Heart right ventricle (tissue), 16 donors: Measurements from ENCODE around the gene TAOK2. TPM values are rescaled to one million over a fixed set of nuclear protein-coding genes. Genes with fewer than 3 reads are reported as not detected.

Experiments used
- ATAC-seq, 8 donors: fragments of 200-7000 bp; cut with Tn5 transposase; one replicate each; pipeline ENCODE4 v1.9.1; 2020; ENCODE audit warnings: mild to moderate bottlenecking in 8 of 8, moderate library complexity in 8 of 8, moderate number of reproducible peaks in 1 of 8
- DNase-seq, 2 donors: peaks; one replicate each; pipeline ENCODE4 v3.0.0-alpha.2; 2020
- H3K27ac ChIP-seq, 10 donors: fragments of 200-600 bp; sonication (generic) in 2 of 10; one replicate each; pipeline versions ENCODE4 v1.5.0 to v1.8.0; 2020 to 2022; ENCODE audit warnings: mild to moderate bottlenecking in 3 of 10
- H3K27me3 ChIP-seq, 7 donors: fragments of 200-600 bp; one replicate each; pipeline ENCODE4 v1.8.0; 2021 to 2022; ENCODE audit warnings: mild to moderate bottlenecking in 2 of 7
- H3K36me3 ChIP-seq, 9 donors: fragments of 200-600 bp; sonication (generic) in 1 of 9; one replicate each; pipeline versions ENCODE4 v1.5.0 to v1.8.0; 2020 to 2022; ENCODE audit warnings: mild to moderate bottlenecking in 2 of 9
- H3K4me1 ChIP-seq, 9 donors: fragments of 200-600 bp; sonication (generic) in 1 of 9; one replicate each; pipeline versions ENCODE4 v1.5.0 to v1.8.0; 2020 to 2022; ENCODE audit warnings: mild to moderate bottlenecking in 4 of 9
- H3K4me3 ChIP-seq, 10 donors: fragments of 200-600 bp; sonication (generic) in 2 of 10; one replicate each; pipeline versions ENCODE4 v1.5.0 to v1.8.0; 2020 to 2022; ENCODE audit warnings: mild to moderate bottlenecking in 7 of 10, moderate library complexity in 2 of 10
- H3K9me3 ChIP-seq, 11 donors: fragments of 200-600 bp in 10 of 11; sonication (generic) in 2 of 11; one replicate each; pipeline versions ENCODE4 v1.5.0 to v1.8.0; 2013 to 2022; ENCODE audit warnings: mild to moderate bottlenecking in 2 of 11, control low read depth in 1 of 11, moderate library complexity in 1 of 11
- CTCF ChIP-seq, 9 donors: fragments of 200-600 bp; sonication (generic) in 2 of 9; IDR thresholded peaks; one replicate each; pipeline versions ENCODE4 v1.5.0 to v1.8.0; 2021 to 2022; ENCODE audit warnings: antibody characterized with exemption in 9 of 9, mild to moderate bottlenecking in 5 of 9, moderate library complexity in 1 of 9
- WGBS, 2 donors: extraction: QIAGEN DNeasy Blood & Tissue Kit; methylation state at CpG; one replicate each; pipeline ENCODE4 v1.1.7; 2013; ENCODE audit warnings: inconsistent platforms in 1 of 2; 5-methylcytosine and 5-hydroxymethylcytosine counted together
- intact Hi-C, 10 donors: fragments of 100-400 bp; cut with DNase I; formaldehyde crosslinking; loops; one replicate each; pipeline versions ENCODE4 v1.11.1 to v1.14.2; 2022
- polyA plus RNA-seq, 2 donors: library from polyadenylated mRNA; stranded (reverse); fragments of 200-250 nt; gene quantifications; one replicate each; pipeline ENCODE4 v1.2.3, GENCODE V29; 2013
- total RNA-seq, 10 donors: library from RNA; stranded (reverse); fragmentation: NEBNext Ultra II Directional in 3 of 10; extraction: Animal tissue kit (Norgen Biotek cat#: 25700) in 3 of 10; gene quantifications; one replicate each; pipeline versions ENCODE4 v1.2.1 to v1.2.4, GENCODE V29; 2021 to 2023
- donor health status: Arrhythmogenic right ventricular cardiomyopathy.
- donor health status: ischemic (EF 13 %, LVEDD 7.1; RV severe dilation, severe dysfunction).
- donor health status: healthy with polysubstance abuse.
- donor health status: DM: no; HTN: yes; CAD: no.
- donor health status: DM: no; HTN: no; CAD: no.
- donor health status: ischemic (EF 25% LVEDD 6.9; RV normal size, moderate dysfunction).
- donor health status: ischemic (EF 25% LVEDD 5.7; RV mildly dilated, moderate dysfunction).
- donor health status: healthy.
- donor health status: DM: yes; HTN: yes; CAD: no.
- donor health status: Ischemic cardiomyopathy.
- donor health status: ischemic (EF 35%, LVEDD 5.7; RV mildly dilated, moderate dysfunction).
- donor health status: nonischemic (EF 11% LVEDD 7.7; RV severe dilation, severe dysfunction).
- donor health status: DM: yes; HTN: yes; CAD: no.
- donor health status: PGD.
- donor health status: ischemic (EF 29% LVEDD 5.4; RV normal size, mild dysfunction).
- donor health status: nonischemic (EF 23%, LVEDD 6.1; RV moderate dilation, normal function).

TAOK2 gene
- total and polyA plus RNA-seq, 12 donors = 27.0 to 50.4 (median 32.7) TPM

- H3K27ac ChIP-seq = no peak overlapping the region
- no peak for ATAC-seq
- H3K9me3 ChIP-seq = no peaks in the 10 kb centered on the region
- H3K27me3 ChIP-seq = peaks cover 0 to 2% (median 0%) of the 10 kb centered on the region in 7 donors
- peaks cover 0 to 12% (median 9%) of the 10 kb centered on the region in 9 donors for H3K4me1 ChIP-seq
- 62 to 74% methylated on average over 4 of the region's 4 CpGs for WGBS, 2 donors
- intact Hi-C loops = loop anchor here in 2 of 10 donors (10.0 kb wide), 2 partner anchors 84 to 324 kb away; no protein-coding TSS in a partner anchor
- DNase-seq = no peak
- no peaks in the 10 kb centered on the region for H3K36me3 ChIP-seq
- no peak overlapping the region for H3K4me3 ChIP-seq
- no peak for TF ChIP-seq CTCF (IDR thresholded peaks at IDR 0.05)
These were observed 45.1 kb downstream of the TAOK2 start for GRCh38 chr16:30018731-30019158.

- DNase-seq = no peak
- 86 to 89% methylated on average over 6 of the region's 6 CpGs for WGBS, 2 donors
- no peak within 1 kb of the TSS for H3K4me3 ChIP-seq
- H3K9me3 ChIP-seq = no peaks in the 10 kb centered on the region
- H3K27me3 ChIP-seq = peaks cover 0 to 29% (median 19%) of the 10 kb centered on the region in 7 donors
- TF ChIP-seq CTCF (IDR thresholded peaks at IDR 0.05) = no peak
- peaks cover 0 to 12% (median 9%) of the 10 kb centered on the region in 9 donors for H3K4me1 ChIP-seq
- no peak for ATAC-seq
- no peaks in the 10 kb centered on the region for H3K36me3 ChIP-seq
- no peak within 1 kb of the TSS for H3K27ac ChIP-seq
- intact Hi-C loops = loop anchor here in 7 of 10 donors (5.0 to 10.0 kb wide), 4 partner anchors 161 to 328 kb away; partner anchors contain the start of gene CDIPT (in 1 of the 7)
These were observed 49.2 kb downstream of the TAOK2 start, which contains the start of gene C16orf92 for GRCh38 chr16:30022887-30023286. Gene C16orf92, plus strand, starts transcription at chr16:30023198. Its CDS starts 143 bp downstream, at chr16:30023341.

GRCh38 chr16:30023586-30023985 is 49.9 kb downstream of the TAOK2 start:
- H3K9me3 ChIP-seq = no peaks in the 10 kb centered on the region
- no peak for ATAC-seq
- TF ChIP-seq CTCF (IDR thresholded peaks at IDR 0.05) = no peak
- H3K4me3 ChIP-seq = no peak overlapping the region
- intact Hi-C loops = loop anchor here in 7 of 10 donors (5.0 to 10.0 kb wide), 4 partner anchors 161 to 329 kb away; partner anchors contain the start of gene CDIPT (in 1 of the 7)
- 80 to 82% methylated on average over 11 of the region's 11 CpGs for WGBS, 2 donors
- H3K27ac ChIP-seq = no peak overlapping the region
- no peak for DNase-seq
- H3K27me3 ChIP-seq = peaks cover 0 to 36% (median 24%) of the 10 kb centered on the region in 7 donors
- peaks cover 0 to 12% (median 9%) of the 10 kb centered on the region in 9 donors for H3K4me1 ChIP-seq
- no peaks in the 10 kb centered on the region for H3K36me3 ChIP-seq

GRCh38 chr16:30024451-30024850 is 50.8 kb downstream of the TAOK2 start:
- ATAC-seq = no peak
- peaks cover 0 to 12% (median 9%) of the 10 kb centered on the region in 9 donors for H3K4me1 ChIP-seq
- no peaks in the 10 kb centered on the region for H3K36me3 ChIP-seq
- WGBS, 2 donors = 79 to 80% methylated on average over 16 of the region's 16 CpGs
- H3K27ac ChIP-seq = no peak overlapping the region
- intact Hi-C loops = loop anchor here in 7 of 10 donors (5.0 to 10.0 kb wide), 4 partner anchors 162 to 330 kb away; partner anchors contain the start of gene CDIPT (in 1 of the 7)
- no peaks in the 10 kb centered on the region for H3K9me3 ChIP-seq
- no peak for TF ChIP-seq CTCF (IDR thresholded peaks at IDR 0.05)
- peaks cover 4 to 45% (median 32%) of the 10 kb centered on the region in 7 donors for H3K27me3 ChIP-seq
- DNase-seq = no peak
- no peak overlapping the region for H3K4me3 ChIP-seq
